ENCODE data around the gene CASP9.

DNA sequence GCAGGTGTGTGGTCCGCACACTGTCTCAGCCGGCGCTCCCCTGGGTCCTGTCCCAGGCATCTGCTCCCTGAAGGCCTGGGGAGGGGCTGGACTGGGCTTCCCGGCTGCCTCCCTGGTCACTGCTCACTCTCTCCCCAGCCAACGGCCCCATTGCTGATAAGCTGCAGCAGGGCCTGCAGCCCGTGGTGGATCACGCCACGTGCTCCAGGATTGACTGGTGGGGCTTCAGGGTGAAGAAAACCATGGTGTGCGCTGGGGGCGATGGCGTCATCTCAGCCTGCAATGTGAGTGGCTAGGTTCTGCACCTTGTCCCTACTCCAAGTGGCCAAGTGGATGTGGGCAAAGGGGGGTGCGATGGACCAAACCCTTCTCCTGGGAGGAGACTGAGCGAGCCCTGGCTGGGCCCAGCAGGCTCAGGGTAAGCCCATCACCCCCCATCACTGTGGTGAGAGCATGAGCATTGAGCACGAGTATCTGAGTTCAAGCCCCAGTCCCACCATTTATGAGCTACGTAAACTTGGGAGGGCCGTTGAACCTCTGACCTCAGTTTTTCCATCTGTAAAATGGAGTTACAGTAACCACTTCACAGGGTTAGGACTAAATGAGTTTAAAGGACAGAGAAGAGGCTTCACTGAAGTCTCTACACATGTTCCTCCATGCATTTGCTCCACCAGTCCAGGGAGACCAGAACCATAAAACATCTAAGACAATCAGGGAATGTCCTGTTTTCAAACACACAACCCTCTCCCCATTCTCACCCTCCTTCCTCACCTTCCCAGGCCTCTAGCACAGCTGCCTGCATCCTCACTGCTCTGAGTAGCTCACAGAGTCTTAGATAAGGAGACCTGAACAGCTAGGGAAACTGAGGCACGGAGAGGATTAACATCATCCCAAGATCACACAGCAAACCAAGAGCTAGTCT, 79.3 kb downstream of the CASP9 start:
- TF ChIP-seq, protein P1, sequence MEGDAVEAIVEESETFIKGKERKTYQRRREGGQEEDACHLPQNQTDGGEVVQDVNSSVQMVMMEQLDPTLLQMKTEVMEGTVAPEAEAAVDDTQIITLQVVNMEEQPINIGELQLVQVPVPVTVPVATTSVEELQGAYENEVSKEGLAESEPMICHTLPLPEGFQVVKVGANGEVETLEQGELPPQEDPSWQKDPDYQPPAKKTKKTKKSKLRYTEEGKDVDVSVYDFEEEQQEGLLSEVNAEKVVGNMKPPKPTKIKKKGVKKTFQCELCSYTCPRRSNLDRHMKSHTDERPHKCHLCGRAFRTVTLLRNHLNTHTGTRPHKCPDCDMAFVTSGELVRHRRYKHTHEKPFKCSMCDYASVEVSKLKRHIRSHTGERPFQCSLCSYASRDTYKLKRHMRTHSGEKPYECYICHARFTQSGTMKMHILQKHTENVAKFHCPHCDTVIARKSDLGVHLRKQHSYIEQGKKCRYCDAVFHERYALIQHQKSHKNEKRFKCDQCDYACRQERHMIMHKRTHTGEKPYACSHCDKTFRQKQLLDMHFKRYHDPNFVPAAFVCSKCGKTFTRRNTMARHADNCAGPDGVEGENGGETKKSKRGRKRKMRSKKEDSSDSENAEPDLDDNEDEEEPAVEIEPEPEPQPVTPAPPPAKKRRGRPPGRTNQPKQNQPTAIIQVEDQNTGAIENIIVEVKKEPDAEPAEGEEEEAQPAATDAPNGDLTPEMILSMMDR (IDR thresholded peaks at IDR 0.05; ENCODE audit: insufficient read depth, low read depth, low read length) = no peak
- TF ChIP-seq EZH2 (IDR thresholded peaks at IDR 0.05; ENCODE audit: insufficient read depth, low read length) = no peak
